ENCODE data around the gene CCDC106. TPM values are rescaled to one million over a fixed set of nuclear protein-coding genes. Genes with fewer than 3 reads are reported as not detected.

Gene CCDC106
- total RNA-seq, 2 experiments from 2014 or later, result 8.8 to 11.2 TPM

GRCh38 chr19:55660991-55661390 is 13.0 kb downstream of the CCDC106 start:
- H3K27ac Mint-ChIP-seq, result no peak overlapping the region
- peaks cover 65% of the 10 kb centered on the region for H3K36me3 Mint-ChIP-seq (ENCODE audit: low read depth)

GRCh38 chr19:55661826-55662225 is 13.8 kb downstream of the CCDC106 start:
- ChIA-PET CTCF (interaction anchor here (1.6 kb wide), 1 partner anchor 10 kb away, joined by 5 read pairs; no protein-coding TSS in a partner anchor), POLR2A (no interaction called here)
- ATAC-seq (no peak), DNase-seq (no peak)
- Mint-ChIP-seq H3K9me3 (no peaks in the 10 kb centered on the region), H3K27ac (peak overlapping the region; percentile 61), H3K27me3 (no peaks in the 10 kb centered on the region), H3K4me1 (ENCODE audit: low read depth) (peaks cover 41% of the 10 kb centered on the region), H3K4me3 (no peak overlapping the region), H3K36me3 (ENCODE audit: low read depth) (peaks cover 62% of the 10 kb centered on the region)
- intact Hi-C loops (cut with micrococcal nuclease), result no loop called here
- TF ChIP-seq CTCF (IDR thresholded peaks at IDR 0.05), result no peak

More at GRCh38 chr19:55660991-55661390, 13.0 kb downstream of the CCDC106 start:
- intact Hi-C loops (cut with micrococcal nuclease), result no loop called here
- ChIA-PET CTCF (no interaction called here), POLR2A (interaction anchor here (1.0 kb wide), 1 partner anchor 11 kb away, joined by 4 read pairs; no protein-coding TSS in a partner anchor)
- Mint-ChIP-seq H3K9me3 (no peaks in the 10 kb centered on the region), H3K27me3 (no peaks in the 10 kb centered on the region), H3K4me3 (no peak overlapping the region), H3K4me1 (ENCODE audit: low read depth) (peaks cover 38% of the 10 kb centered on the region)
- ATAC-seq, result no peak
- no peak for TF ChIP-seq CTCF (IDR thresholded peaks at IDR 0.05)
- no peak for DNase-seq

DNA sequence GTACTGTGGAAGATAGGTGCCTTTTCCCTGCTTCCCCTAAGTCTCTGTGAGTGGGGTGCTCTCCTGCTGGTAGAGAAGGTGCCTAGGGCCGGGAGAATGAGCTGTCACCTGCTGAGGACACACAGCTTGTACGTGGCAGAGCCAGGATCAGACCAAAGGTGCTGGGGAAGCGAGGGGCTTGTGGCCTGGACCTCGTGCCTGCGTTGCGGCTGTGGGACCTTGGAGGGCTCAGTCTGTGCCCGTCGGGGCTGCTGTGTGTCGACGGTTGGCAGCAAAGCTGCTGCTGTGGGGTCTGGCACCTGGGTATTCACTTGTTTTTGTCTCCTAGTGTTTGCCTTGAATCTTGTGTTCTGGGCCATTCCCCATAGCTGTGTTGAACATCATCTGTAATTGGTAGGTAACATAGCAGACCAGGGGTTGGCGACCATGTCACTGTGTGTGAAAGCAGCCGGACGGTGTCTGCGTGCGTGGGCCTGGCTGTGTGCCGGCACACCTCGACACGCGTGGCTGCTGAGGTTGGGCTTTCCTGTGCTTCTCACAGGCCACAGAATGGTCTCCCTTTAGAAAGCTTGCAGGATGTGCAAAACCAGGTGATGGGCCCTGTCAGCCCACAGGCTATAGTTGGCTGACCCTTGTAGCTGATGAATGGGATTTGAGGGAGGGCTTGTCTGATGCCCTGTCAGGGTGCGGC is 16.0 kb downstream of the CCDC106 start:
- CTCF ChIA-PET, result no interaction called here
- DNase-seq (no peak), ATAC-seq (no peak)
- H3K27me3 Mint-ChIP-seq, result no peaks in the 10 kb centered on the region
- no peaks in the 10 kb centered on the region for H3K9me3 Mint-ChIP-seq
- no peak overlapping the region for H3K27ac Mint-ChIP-seq
- intact Hi-C loops (cut with micrococcal nuclease), result no loop called here
- POLR2A ChIA-PET, result interaction anchor here (1.0 to 2.2 kb wide), 3 partner anchors 8 to 13 kb away, joined by 3 to 7 read pairs (median 6); no protein-coding TSS in a partner anchor
- H3K4me1 Mint-ChIP-seq (ENCODE audit: low read depth), result peaks cover 24% of the 10 kb centered on the region
- TF ChIP-seq CTCF (IDR thresholded peaks at IDR 0.05), result no peak
- peaks cover 62% of the 10 kb centered on the region for H3K36me3 Mint-ChIP-seq (ENCODE audit: low read depth)
- H3K4me3 Mint-ChIP-seq, result no peak overlapping the region

DNA sequence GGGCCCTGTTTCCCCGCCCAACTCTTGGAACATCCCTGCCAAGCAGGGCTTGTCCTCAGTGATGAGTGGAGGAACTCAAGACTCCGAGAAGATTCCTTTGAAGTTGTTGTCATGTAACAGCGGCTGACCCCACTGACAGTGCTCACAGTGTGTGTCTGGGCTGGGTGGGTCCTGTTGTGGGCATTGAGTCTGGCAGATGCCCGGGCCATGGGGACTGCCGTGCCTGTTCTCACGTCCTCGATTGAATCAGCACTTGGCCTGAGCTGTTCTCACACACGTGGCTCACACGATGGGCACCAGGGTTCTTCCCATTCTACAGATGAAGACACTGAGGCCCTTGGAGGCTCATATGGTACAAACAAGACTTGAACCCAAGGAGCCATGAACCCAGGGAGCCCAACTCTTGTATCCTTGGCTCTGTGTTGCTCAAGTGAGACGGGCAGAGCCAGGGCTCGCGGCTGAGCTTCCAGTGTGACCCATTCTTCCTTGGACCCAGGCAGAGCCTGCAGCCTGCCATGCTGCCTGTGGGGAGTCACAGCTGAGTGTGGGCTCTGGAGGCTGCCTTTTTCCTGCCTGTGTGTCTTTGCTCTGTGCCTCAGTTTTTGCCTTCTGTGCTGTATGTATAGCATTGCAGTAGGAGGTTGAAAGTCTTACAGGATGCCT is 18.5 kb downstream of the CCDC106 start:
- Mint-ChIP-seq H3K9me3 (no peaks in the 10 kb centered on the region), H3K27me3 (no peaks in the 10 kb centered on the region), H3K36me3 (ENCODE audit: low read depth) (peaks cover 62% of the 10 kb centered on the region), H3K4me3 (no peak overlapping the region), H3K4me1 (ENCODE audit: low read depth) (peaks cover 23% of the 10 kb centered on the region), H3K27ac (peak overlapping the region; percentile 34)
- TF ChIP-seq CTCF (IDR thresholded peaks at IDR 0.05), result no peak
- DNase-seq, result no peak
- no peak for ATAC-seq
- ChIA-PET POLR2A (interaction anchor here (1.1 to 7.5 kb wide), 5 partner anchors 9 to 19 kb away, joined by 4 to 57 read pairs (median 5); partner anchors contain the start of genes CCDC106 and U2AF2), CTCF (interaction anchor here (1.2 kb wide), 1 partner anchor 10 kb away, joined by 3 read pairs; no protein-coding TSS in a partner anchor)
- intact Hi-C loops (cut with micrococcal nuclease), result no loop called here

- intact Hi-C loops (cut with micrococcal nuclease), result no loop called here
These were observed 19.0 kb downstream of the CCDC106 start for GRCh38 chr19:55667006-55667381.

More at GRCh38 chr19:55667006-55667381, 19.0 kb downstream of the CCDC106 start:
- Mint-ChIP-seq H3K9me3 (no peaks in the 10 kb centered on the region), H3K27ac (no peak overlapping the region), H3K36me3 (ENCODE audit: low read depth) (peaks cover 58% of the 10 kb centered on the region), H3K27me3 (no peaks in the 10 kb centered on the region), H3K4me1 (ENCODE audit: low read depth) (peaks cover 22% of the 10 kb centered on the region), H3K4me3 (no peak overlapping the region)
- DNase-seq (no peak), ATAC-seq (no peak)
- POLR2A ChIA-PET, result interaction anchor here (0.6 to 7.5 kb wide), 6 partner anchors 10 to 322 kb away, joined by 3 to 57 read pairs (median 4); partner anchors contain the start of gene U2AF2
- no peak for TF ChIP-seq CTCF (IDR thresholded peaks at IDR 0.05)
- CTCF ChIA-PET, result interaction anchor here (1.2 kb wide), 1 partner anchor 11 kb away, joined by 3 read pairs; no protein-coding TSS in a partner anchor
